Adrenal gland (tissue), 5 donors: ENCODE data around the gene BCAR1.

Experiments
- CTCF ChIP-seq, 6 experiments: fragments of 450-650 bp in 4 of 6; fragments of 200-600 bp in 2 of 6; sonication (generic) in 1 of 6; IDR thresholded peaks; 1 replicate in 5 of 6; 2 replicates in 1 of 6; pipeline versions ENCODE4 v1.5.1 to v1.8.0; 2016 to 2021; ENCODE audit warnings: antibody characterized with exemption in 6 of 6, mild to moderate bottlenecking in 2 of 6, moderate library complexity in 1 of 6
- POLR2A ChIP-seq, 2 donors: fragments of 450-650 bp; IDR thresholded peaks; one replicate each; pipeline ENCODE4 v1.6.1; 2017; ENCODE audit warnings: antibody characterized with exemption in 2 of 2, mild to moderate bottlenecking in 2 of 2, moderate library complexity in 1 of 2
- donor health status: DM: no; HTN: no; CAD: no.

GRCh38 chr16:75219838-75220237, 31.6 kb downstream of the BCAR1 start:
- no peak for TF ChIP-seq CTCF (IDR thresholded peaks at IDR 0.05)
- TF ChIP-seq POLR2A (IDR thresholded peaks at IDR 0.05): no peak
